ENCODE measurements around the gene DIP2A. TPM values are rescaled to one million over a fixed set of nuclear protein-coding genes. Genes with fewer than 3 reads are reported as not detected.

DIP2A gene
- total RNA-seq, 2 donors from 2014 or later, result 39.4 to 71.6 TPM

Other genes with a start within 250 kb of the DIP2A start
- gene LSS, start 230.1 kb upstream of the DIP2A start, total RNA-seq, result 10 to 100 TPM; 32.6 to 54.4 TPM
- 100 to 1,000 TPM; 161 to 193 TPM for gene MCM3AP, start 173.3 kb upstream of the DIP2A start, total RNA-seq
- 10 to 100 TPM in 1 of 2 donors, 1 to 10 TPM in 1; 8.1 to 10.9 TPM for gene YBEY, start 172.5 kb upstream of the DIP2A start, total RNA-seq
- 10 to 100 TPM; 12.3 to 49.3 TPM for gene C21orf58, start 135.0 kb upstream of the DIP2A start, total RNA-seq
- gene PCNT, start 134.7 kb upstream of the DIP2A start, total RNA-seq, result 100 to 1,000 TPM in 1 of 2 donors, 10 to 100 TPM in 1; 58.1 to 120 TPM
- gene S100B, start 146.2 kb downstream of the DIP2A start, total RNA-seq, result not detected
- 10 to 100 TPM; 64.7 to 92.4 TPM for gene PRMT2, start 176.8 kb downstream of the DIP2A start, total RNA-seq

Data from natural killer cell treated with Interleukin-12 subunit alpha and Interleukin-12 subunit beta and Interleukin-15 and Interleukin-18, amount 100 ng/mL, for 72 hours (primary cell).